ENCODE measurements around the gene DUS1L.

DNA sequence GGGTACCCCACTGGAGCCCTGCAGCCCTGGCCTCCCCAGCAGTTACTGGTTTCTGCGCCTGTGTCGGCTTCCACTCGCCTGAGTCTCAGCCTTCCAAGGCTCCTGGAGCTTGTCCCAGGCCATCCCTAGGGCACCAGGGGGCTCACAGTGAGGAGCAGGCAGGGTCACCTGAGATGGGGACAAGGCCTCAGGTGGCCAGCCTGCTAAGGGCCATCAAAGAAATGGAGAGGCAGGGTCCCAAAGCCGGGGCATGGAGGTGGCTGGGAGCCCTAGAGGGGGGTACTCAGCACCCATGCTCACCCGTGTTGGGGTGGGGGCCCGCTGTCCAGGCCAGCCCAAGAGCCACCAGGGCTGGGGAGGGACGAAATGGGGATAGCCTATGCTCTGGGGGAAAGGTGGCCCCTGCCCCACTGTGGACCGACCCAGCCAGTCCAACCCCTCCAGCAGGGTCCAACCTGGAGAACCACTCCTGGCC, 31.1 kb upstream of the DUS1L start:
- TF ChIP-seq CTCF (IDR thresholded peaks at IDR 0.05) (no peak), EP300 (IDR thresholded peaks at IDR 0.05; ENCODE audit: low read depth) (no peak)
